Measurements from ENCODE around the gene ELMO3. TPM values are rescaled to one million over a fixed set of nuclear protein-coding genes. Genes with fewer than 3 reads are reported as not detected.

The ELMO3 gene
- total and polyA plus RNA-seq, 2 donors from 2014 or later = 24.2 to 33.1 TPM

DNA sequence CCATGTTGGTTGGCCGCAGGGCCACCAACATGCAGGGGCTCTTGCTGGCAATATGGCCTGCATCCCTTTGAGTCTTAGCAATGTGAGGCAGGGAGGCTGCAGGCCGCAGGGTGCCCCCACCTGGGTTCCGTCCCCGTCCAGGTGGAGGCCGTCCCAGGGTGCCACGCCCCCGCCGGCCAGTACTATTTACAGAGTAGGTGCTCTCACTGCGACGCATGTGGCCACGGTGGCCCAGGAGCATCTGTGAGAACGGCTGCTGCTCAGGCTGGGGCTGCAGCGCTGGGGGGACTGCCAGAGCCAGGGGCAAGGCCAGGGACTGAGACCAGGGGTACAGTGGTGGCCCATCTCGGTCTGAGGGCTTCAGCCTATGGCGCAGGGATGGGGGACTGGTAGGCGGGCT lies 18.8 kb upstream of the ELMO3 start:
- Histone ChIP-seq H3K27ac (ENCODE audit: low read depth in 2 of 2, low read length in 2 of 2) (no peak overlapping the region), H3K4me3 (ENCODE audit: low read length in 3 of 3) (no peak overlapping the region), H3K36me3 (ENCODE audit: control insufficient read depth in 2 of 3, insufficient read depth in 3 of 3, low read length in 3 of 3) (no peaks in the 10 kb centered on the region), H3K9me3 (ENCODE audit: control insufficient read depth in 2 of 3, insufficient read depth in 1 of 3, low read length in 3 of 3) (no peaks in the 10 kb centered on the region), H3K4me1 (ENCODE audit: control insufficient read depth in 2 of 3, insufficient read depth in 2 of 3, low read depth in 1 of 3, low read length in 3 of 3) (peaks cover 0 to 31% (median 5%) of the 10 kb centered on the region in 3 donors), H3K9ac (ENCODE audit: low read length in 3 of 3) (no peak overlapping the region), H3K27me3 (ENCODE audit: control insufficient read depth, insufficient read depth, low read length) (peaks cover 3% of the 10 kb centered on the region)
- TF ChIP-seq, protein P1, sequence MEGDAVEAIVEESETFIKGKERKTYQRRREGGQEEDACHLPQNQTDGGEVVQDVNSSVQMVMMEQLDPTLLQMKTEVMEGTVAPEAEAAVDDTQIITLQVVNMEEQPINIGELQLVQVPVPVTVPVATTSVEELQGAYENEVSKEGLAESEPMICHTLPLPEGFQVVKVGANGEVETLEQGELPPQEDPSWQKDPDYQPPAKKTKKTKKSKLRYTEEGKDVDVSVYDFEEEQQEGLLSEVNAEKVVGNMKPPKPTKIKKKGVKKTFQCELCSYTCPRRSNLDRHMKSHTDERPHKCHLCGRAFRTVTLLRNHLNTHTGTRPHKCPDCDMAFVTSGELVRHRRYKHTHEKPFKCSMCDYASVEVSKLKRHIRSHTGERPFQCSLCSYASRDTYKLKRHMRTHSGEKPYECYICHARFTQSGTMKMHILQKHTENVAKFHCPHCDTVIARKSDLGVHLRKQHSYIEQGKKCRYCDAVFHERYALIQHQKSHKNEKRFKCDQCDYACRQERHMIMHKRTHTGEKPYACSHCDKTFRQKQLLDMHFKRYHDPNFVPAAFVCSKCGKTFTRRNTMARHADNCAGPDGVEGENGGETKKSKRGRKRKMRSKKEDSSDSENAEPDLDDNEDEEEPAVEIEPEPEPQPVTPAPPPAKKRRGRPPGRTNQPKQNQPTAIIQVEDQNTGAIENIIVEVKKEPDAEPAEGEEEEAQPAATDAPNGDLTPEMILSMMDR (IDR thresholded peaks at IDR 0.05; ENCODE audit: borderline replicate concordance, extremely low read depth, insufficient read depth) = no peak
- FAIRE-seq (no peak), DNase-seq (no peak)
- intact Hi-C loops (cut with DNase I) = no loop called here

- H3K9me3 ChIP-seq (ENCODE audit: control insufficient read depth in 2 of 3, insufficient read depth in 1 of 3, low read length in 3 of 3) = no peaks in the 10 kb centered on the region
- H3K9ac ChIP-seq (ENCODE audit: low read length in 3 of 3) = no peak overlapping the region
- FAIRE-seq (no peak), DNase-seq (peak in 1 of 5 donors; percentile 90)
- no peaks in the 10 kb centered on the region for H3K27me3 ChIP-seq (ENCODE audit: control insufficient read depth, insufficient read depth, low read length)
- TF ChIP-seq, protein P1 (IDR thresholded peaks at IDR 0.05; ENCODE audit: borderline replicate concordance, extremely low read depth, insufficient read depth) = no peak
- peaks cover 0 to 36% (median 9%) of the 10 kb centered on the region in 3 donors for H3K4me1 ChIP-seq (ENCODE audit: control insufficient read depth in 2 of 3, insufficient read depth in 2 of 3, low read depth in 1 of 3, low read length in 3 of 3)
- intact Hi-C loops (cut with DNase I) = no loop called here
- H3K36me3 ChIP-seq (ENCODE audit: control insufficient read depth in 2 of 3, insufficient read depth in 3 of 3, low read length in 3 of 3) = no peaks in the 10 kb centered on the region
- H3K27ac ChIP-seq (ENCODE audit: low read depth in 2 of 2, low read length in 2 of 2) = peak overlapping the region in 1 of 2 donors; percentile 58
- no peak overlapping the region for H3K4me3 ChIP-seq (ENCODE audit: low read length in 3 of 3)
Observed at GRCh38 chr16:67181346-67181745, 17.6 kb upstream of the ELMO3 start.

- H3K4me1 ChIP-seq (ENCODE audit: control insufficient read depth in 2 of 3, insufficient read depth in 2 of 3, low read depth in 1 of 3, low read length in 3 of 3) = peaks cover 0 to 36% (median 9%) of the 10 kb centered on the region in 3 donors
- no peak for DNase-seq
- FAIRE-seq = no peak
- H3K27ac ChIP-seq (ENCODE audit: low read depth in 2 of 2, low read length in 2 of 2) = no peak overlapping the region
- H3K27me3 ChIP-seq (ENCODE audit: control insufficient read depth, insufficient read depth, low read length) = no peaks in the 10 kb centered on the region
- no peaks in the 10 kb centered on the region for H3K9me3 ChIP-seq (ENCODE audit: control insufficient read depth in 2 of 3, insufficient read depth in 1 of 3, low read length in 3 of 3)
- intact Hi-C loops (cut with DNase I) = no loop called here
- H3K4me3 ChIP-seq (ENCODE audit: low read length in 3 of 3) = no peak overlapping the region
- no peaks in the 10 kb centered on the region for H3K36me3 ChIP-seq (ENCODE audit: control insufficient read depth in 2 of 3, insufficient read depth in 3 of 3, low read length in 3 of 3)
- TF ChIP-seq, protein P1 (IDR thresholded peaks at IDR 0.05; ENCODE audit: borderline replicate concordance, extremely low read depth, insufficient read depth) = no peak
- no peak overlapping the region for H3K9ac ChIP-seq (ENCODE audit: low read length in 3 of 3)
Observed at GRCh38 chr16:67182288-67182687, 16.6 kb upstream of the ELMO3 start.

GRCh38 chr16:67183284-67183626 lies 15.7 kb upstream of the ELMO3 start:
- no peak for DNase-seq
- FAIRE-seq = no peak
- peak overlapping the region; percentile 36 to 52 (median 46) for H3K9ac ChIP-seq (ENCODE audit: low read length in 3 of 3)
- peak overlapping the region; percentile 76 to 81 (median 79) for H3K4me3 ChIP-seq (ENCODE audit: low read length in 3 of 3)
- no peaks in the 10 kb centered on the region for H3K9me3 ChIP-seq (ENCODE audit: control insufficient read depth in 2 of 3, insufficient read depth in 1 of 3, low read length in 3 of 3)
- H3K27ac ChIP-seq (ENCODE audit: low read depth in 2 of 2, low read length in 2 of 2) = peak overlapping the region; percentile 95 to 96
- TF ChIP-seq, protein P1 (IDR thresholded peaks at IDR 0.05; ENCODE audit: borderline replicate concordance, extremely low read depth, insufficient read depth) = no peak
- H3K36me3 ChIP-seq (ENCODE audit: control insufficient read depth in 2 of 3, insufficient read depth in 3 of 3, low read length in 3 of 3) = no peaks in the 10 kb centered on the region
- intact Hi-C loops (cut with DNase I) = no loop called here
- peaks cover 0 to 30% (median 9%) of the 10 kb centered on the region in 3 donors for H3K4me1 ChIP-seq (ENCODE audit: control insufficient read depth in 2 of 3, insufficient read depth in 2 of 3, low read depth in 1 of 3, low read length in 3 of 3)
- H3K27me3 ChIP-seq (ENCODE audit: control insufficient read depth, insufficient read depth, low read length) = no peaks in the 10 kb centered on the region
